H9 (cell line): ENCODE results near the gene MRPS34. TPM values are rescaled to one million over a fixed set of nuclear protein-coding genes. Genes with fewer than 3 reads are reported as not detected.

Experiments used
- DNase-seq: peaks from one replicate; pipeline ENCODE4 v3.0.0-alpha.2; 2017
- H2AFZ ChIP-seq: one replicate; pipeline ENCODE4 v1.6.1; 2013; ENCODE audit warnings: mild to moderate bottlenecking, low read length, control low read depth, moderate library complexity
- H2AK5ac ChIP-seq: 2 replicates; pipeline ENCODE4 v1.6.1; 2013; ENCODE audit warnings: low read length, control low read depth, mixed read lengths; ENCODE audit not compliant: insufficient read length
- H2BK120ac ChIP-seq: one replicate; pipeline ENCODE4 v1.6.1; 2013; ENCODE audit warnings: low read depth, mild to moderate bottlenecking, low read length, control low read depth, inconsistent platforms; ENCODE audit not compliant: poor library complexity, severe bottlenecking
- H2BK12ac ChIP-seq: 2 replicates; pipeline ENCODE4 v1.6.1; 2013; ENCODE audit warnings: low read length, control low read depth, mixed read lengths, low read depth; ENCODE audit not compliant: insufficient read length
- H2BK15ac ChIP-seq: 2 replicates; pipeline ENCODE4 v1.6.1; 2013; ENCODE audit warnings: low read depth, low read length, control low read depth
- H2BK20ac ChIP-seq: one replicate; pipeline ENCODE4 v1.6.1; 2013; ENCODE audit warnings: low read depth, mild to moderate bottlenecking, low read length, control low read depth, inconsistent platforms; ENCODE audit not compliant: poor library complexity, severe bottlenecking
- H2BK5ac ChIP-seq: 2 replicates; pipeline ENCODE4 v1.6.1; 2013; ENCODE audit warnings: low read length, control low read depth, mixed read lengths; ENCODE audit not compliant: insufficient read length
- H3K14ac ChIP-seq: 2 replicates; pipeline ENCODE4 v1.6.1; 2013; ENCODE audit warnings: low read length, control low read depth; ENCODE audit not compliant: insufficient read depth
- H3K18ac ChIP-seq: 2 replicates; pipeline ENCODE4 v1.6.1; 2013; ENCODE audit warnings: low read depth, mild to moderate bottlenecking, mixed read lengths, low read length, control low read depth; ENCODE audit not compliant: insufficient read length
- H3K23ac ChIP-seq: 2 replicates; pipeline ENCODE4 v1.6.1; 2013; ENCODE audit warnings: low read length, control low read depth, mixed read lengths, low read depth; ENCODE audit not compliant: insufficient read length
- H3K23me2 ChIP-seq: 2 replicates; pipeline ENCODE4 v1.6.1; 2013; ENCODE audit warnings: low read depth, mild to moderate bottlenecking, mixed read lengths, low read length, control low read depth; ENCODE audit not compliant: insufficient read length, poor library complexity, severe bottlenecking
- H3K27ac ChIP-seq: 2 replicates; pipeline ENCODE4 v1.5.1; 2013; ENCODE audit warnings: low read length, control low read depth, mixed read lengths, low read depth; ENCODE audit not compliant: insufficient read length
- H3K27me3 ChIP-seq: 2 replicates; pipeline ENCODE4 v1.6.1; 2013; ENCODE audit warnings: low read length, control low read depth, inconsistent platforms; ENCODE audit not compliant: insufficient read depth
- H3K4ac ChIP-seq: 2 replicates; pipeline ENCODE4 v1.6.1; 2013; ENCODE audit warnings: low read depth, mild to moderate bottlenecking, control low read depth, inconsistent platforms, low read length, moderate library complexity
- H3K4me1 ChIP-seq: 2 replicates; pipeline ENCODE4 v1.6.1; 2013; ENCODE audit warnings: low read length, control low read depth, inconsistent platforms; ENCODE audit not compliant: insufficient read depth
- H3K4me2 ChIP-seq: 2 replicates; pipeline ENCODE4 v1.6.1; 2013; ENCODE audit warnings: low read length, control low read depth, mixed read lengths; ENCODE audit not compliant: insufficient read length, insufficient read depth
- H3K56ac ChIP-seq: 2 replicates; pipeline ENCODE4 v1.6.1; 2013; ENCODE audit warnings: low read depth, mild to moderate bottlenecking, mixed read lengths, low read length, control low read depth; ENCODE audit not compliant: insufficient read length
- H3K79me1 ChIP-seq: 2 replicates; pipeline ENCODE4 v1.6.1; 2013; ENCODE audit warnings: low read depth, mild to moderate bottlenecking, moderate library complexity, low read length, control low read depth, inconsistent platforms; ENCODE audit not compliant: insufficient read depth, poor library complexity, severe bottlenecking
- H3K79me2 ChIP-seq: 2 replicates; pipeline ENCODE4 v1.6.1; 2013; ENCODE audit warnings: low read length, control low read depth, inconsistent platforms; ENCODE audit not compliant: insufficient read depth
- H3K9ac ChIP-seq: 2 replicates; pipeline ENCODE4 v1.6.1; 2013; ENCODE audit warnings: low read length, control low read depth, mixed read lengths; ENCODE audit not compliant: insufficient read length; ENCODE audit errors: extremely low read depth
- H3K9me3 ChIP-seq: one replicate; pipeline ENCODE4 v1.6.1; 2013; ENCODE audit warnings: low read depth, low read length, inconsistent platforms; ENCODE audit not compliant: control insufficient read depth
- H3T11ph ChIP-seq: one replicate; pipeline ENCODE4 v1.6.1; 2013; ENCODE audit warnings: mild to moderate bottlenecking, low read length, control low read depth, inconsistent platforms
- H4K20me1 ChIP-seq: one replicate; pipeline ENCODE4 v1.6.1; 2013; ENCODE audit not compliant: control insufficient read depth, insufficient read length, insufficient read depth
- H4K5ac ChIP-seq: 2 replicates; pipeline ENCODE4 v1.6.1; 2013; ENCODE audit warnings: low read depth, mild to moderate bottlenecking, mixed read lengths, low read length, control low read depth; ENCODE audit not compliant: insufficient read length
- H4K8ac ChIP-seq: replicated peaks from 2 replicates; pipeline ENCODE4 v1.6.1; 2013; ENCODE audit warnings: low read length, control low read depth, mixed read lengths, low read depth; ENCODE audit not compliant: insufficient read length
- H4K91ac ChIP-seq: 2 replicates; pipeline ENCODE4 v1.6.1; 2013; ENCODE audit warnings: low read depth, mild to moderate bottlenecking, moderate library complexity, mixed read lengths, low read length, control low read depth; ENCODE audit not compliant: insufficient read length
- H3K27ac Mint-ChIP-seq, 3 experiments: 2 replicates in 2 of 3; 3 replicates in 1 of 3; pipeline ENCODE4 v1.8.0; 2020 to 2021; ENCODE audit warnings: mixed read lengths in 3 of 3, mild to moderate bottlenecking in 1 of 3, moderate library complexity in 1 of 3
- H3K27me3 Mint-ChIP-seq: 2 replicates; pipeline ENCODE4 v1.8.0; 2021; ENCODE audit warnings: low read depth, mild to moderate bottlenecking, moderate library complexity, mixed read lengths
- H3K36me3 Mint-ChIP-seq, 3 experiments: 2 replicates in 2 of 3; 3 replicates in 1 of 3; pipeline ENCODE4 v1.8.0; 2020 to 2021; ENCODE audit warnings: low read depth in 3 of 3, mixed read lengths in 3 of 3; ENCODE audit not compliant: insufficient read depth in 1 of 3
- H3K4me1 Mint-ChIP-seq, 2 experiments: 2 replicates each; pipeline ENCODE4 v1.8.0; 2020; ENCODE audit warnings: mixed read lengths in 2 of 2
- H3K4me3 Mint-ChIP-seq, 2 experiments: 2 replicates in 1 of 2; 3 replicates in 1 of 2; pipeline ENCODE4 v1.8.0; 2020 to 2021; ENCODE audit warnings: mild to moderate bottlenecking in 2 of 2, mixed read lengths in 2 of 2, moderate library complexity in 1 of 2
- H3K9me3 Mint-ChIP-seq, 2 experiments: 2 replicates in 1 of 2; 3 replicates in 1 of 2; pipeline ENCODE4 v1.8.0; 2020; ENCODE audit warnings: mild to moderate bottlenecking in 2 of 2, mixed read lengths in 2 of 2, moderate library complexity in 1 of 2
- CTCF ChIP-seq: fragments of 200-600 bp; sonication (generic); conservative IDR thresholded peaks from 3 replicates; pipeline ENCODE4 v1.8.0; 2021; ENCODE audit warnings: antibody characterized with exemption, mild to moderate bottlenecking
- WGBS: extraction: QIAGEN DNeasy Blood & Tissue Kit; methylation state at CpG from one replicate; pipeline ENCODE4 v1.1.7; 2013; ENCODE audit warnings: missing lambda C conversion rate, low lambda C conversion rate, mixed read lengths; ENCODE audit not compliant: insufficient read length; ENCODE audit errors: extremely low coverage; 5-methylcytosine and 5-hydroxymethylcytosine counted together
- total RNA-seq: library from RNA; stranded (reverse); gene quantifications from 2 replicates; pipeline ENCODE4 v1.2.1, GENCODE V29; 2021

The MRPS34 gene
- total RNA-seq, 1 experiment from 2014 or later: 205 TPM

- H3K4me3 Mint-ChIP-seq: no peak overlapping the region
- no CpG with 5 or more reads among the region's 33 CpGs for WGBS
- no peak overlapping the region for H2BK20ac ChIP-seq
Observed at GRCh38 chr16:1740234-1740633, 32.7 kb downstream of the MRPS34 start.

More at GRCh38 chr16:1740234-1740633, 32.7 kb downstream of the MRPS34 start:
- Histone ChIP-seq H4K20me1 (peaks cover 3% of the 10 kb centered on the region), H3K23ac (no peak overlapping the region), H3K9ac (no peak overlapping the region), H3K9me3 (peaks cover 15% of the 10 kb centered on the region), H4K5ac (no peak overlapping the region), H3K56ac (no peak overlapping the region), H4K8ac (no peak overlapping the region), H3K27ac (no peak overlapping the region), H3K79me2 (no peaks in the 10 kb centered on the region), H3T11ph (no peak overlapping the region), H2AK5ac (no peak overlapping the region), H3K14ac (no peak overlapping the region), H2BK5ac (no peak overlapping the region), H2BK120ac (no peak overlapping the region), H3K23me2 (no peaks in the 10 kb centered on the region), H3K27me3 (no peaks in the 10 kb centered on the region), H2BK12ac (no peak overlapping the region), H4K91ac (no peak overlapping the region), H2BK15ac (no peak overlapping the region), H3K4me2 (no peak overlapping the region), H3K4me1 (no peaks in the 10 kb centered on the region), H2AFZ (no peak overlapping the region), H3K79me1 (no peaks in the 10 kb centered on the region), H3K18ac (no peak overlapping the region), H3K4ac (no peak overlapping the region)
- Mint-ChIP-seq H3K9me3 (no peaks in the 10 kb centered on the region), H3K36me3 (peaks cover 0 to 3% (median 0%) of the 10 kb centered on the region in 3 experiments; a peak in 3 of 7 replicates), H3K4me1 (no peaks in the 10 kb centered on the region), H3K27ac (no peak overlapping the region), H3K27me3 (no peaks in the 10 kb centered on the region; the same call in 1 of the 2 replicates)
- DNase-seq: no peak
- TF ChIP-seq CTCF: no peak
